Measurements from ENCODE around the gene PRDM15.

DNA sequence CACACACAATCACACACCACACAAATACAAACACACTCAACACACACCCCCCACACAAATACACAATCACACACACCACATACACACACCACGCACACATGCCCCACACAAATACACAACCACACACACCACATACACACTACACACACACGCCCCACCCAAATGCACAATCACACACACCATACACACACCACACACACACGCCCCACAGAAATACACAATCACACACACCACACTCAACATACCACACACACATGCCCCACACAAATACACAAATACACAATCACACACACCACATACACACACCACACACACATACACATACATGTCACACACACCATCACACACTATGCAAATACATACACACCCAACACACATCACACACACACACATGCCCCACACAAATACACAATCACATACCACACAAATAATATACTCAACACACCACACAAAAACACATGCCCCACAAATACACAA, 50.2 kb downstream of the PRDM15 start:
- TF ChIP-seq, protein P1, sequence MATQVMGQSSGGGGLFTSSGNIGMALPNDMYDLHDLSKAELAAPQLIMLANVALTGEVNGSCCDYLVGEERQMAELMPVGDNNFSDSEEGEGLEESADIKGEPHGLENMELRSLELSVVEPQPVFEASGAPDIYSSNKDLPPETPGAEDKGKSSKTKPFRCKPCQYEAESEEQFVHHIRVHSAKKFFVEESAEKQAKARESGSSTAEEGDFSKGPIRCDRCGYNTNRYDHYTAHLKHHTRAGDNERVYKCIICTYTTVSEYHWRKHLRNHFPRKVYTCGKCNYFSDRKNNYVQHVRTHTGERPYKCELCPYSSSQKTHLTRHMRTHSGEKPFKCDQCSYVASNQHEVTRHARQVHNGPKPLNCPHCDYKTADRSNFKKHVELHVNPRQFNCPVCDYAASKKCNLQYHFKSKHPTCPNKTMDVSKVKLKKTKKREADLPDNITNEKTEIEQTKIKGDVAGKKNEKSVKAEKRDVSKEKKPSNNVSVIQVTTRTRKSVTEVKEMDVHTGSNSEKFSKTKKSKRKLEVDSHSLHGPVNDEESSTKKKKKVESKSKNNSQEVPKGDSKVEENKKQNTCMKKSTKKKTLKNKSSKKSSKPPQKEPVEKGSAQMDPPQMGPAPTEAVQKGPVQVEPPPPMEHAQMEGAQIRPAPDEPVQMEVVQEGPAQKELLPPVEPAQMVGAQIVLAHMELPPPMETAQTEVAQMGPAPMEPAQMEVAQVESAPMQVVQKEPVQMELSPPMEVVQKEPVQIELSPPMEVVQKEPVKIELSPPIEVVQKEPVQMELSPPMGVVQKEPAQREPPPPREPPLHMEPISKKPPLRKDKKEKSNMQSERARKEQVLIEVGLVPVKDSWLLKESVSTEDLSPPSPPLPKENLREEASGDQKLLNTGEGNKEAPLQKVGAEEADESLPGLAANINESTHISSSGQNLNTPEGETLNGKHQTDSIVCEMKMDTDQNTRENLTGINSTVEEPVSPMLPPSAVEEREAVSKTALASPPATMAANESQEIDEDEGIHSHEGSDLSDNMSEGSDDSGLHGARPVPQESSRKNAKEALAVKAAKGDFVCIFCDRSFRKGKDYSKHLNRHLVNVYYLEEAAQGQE (IDR thresholded peaks at IDR 0.05; ENCODE audit: low read depth), result no peak
- TF ChIP-seq, protein P2, sequence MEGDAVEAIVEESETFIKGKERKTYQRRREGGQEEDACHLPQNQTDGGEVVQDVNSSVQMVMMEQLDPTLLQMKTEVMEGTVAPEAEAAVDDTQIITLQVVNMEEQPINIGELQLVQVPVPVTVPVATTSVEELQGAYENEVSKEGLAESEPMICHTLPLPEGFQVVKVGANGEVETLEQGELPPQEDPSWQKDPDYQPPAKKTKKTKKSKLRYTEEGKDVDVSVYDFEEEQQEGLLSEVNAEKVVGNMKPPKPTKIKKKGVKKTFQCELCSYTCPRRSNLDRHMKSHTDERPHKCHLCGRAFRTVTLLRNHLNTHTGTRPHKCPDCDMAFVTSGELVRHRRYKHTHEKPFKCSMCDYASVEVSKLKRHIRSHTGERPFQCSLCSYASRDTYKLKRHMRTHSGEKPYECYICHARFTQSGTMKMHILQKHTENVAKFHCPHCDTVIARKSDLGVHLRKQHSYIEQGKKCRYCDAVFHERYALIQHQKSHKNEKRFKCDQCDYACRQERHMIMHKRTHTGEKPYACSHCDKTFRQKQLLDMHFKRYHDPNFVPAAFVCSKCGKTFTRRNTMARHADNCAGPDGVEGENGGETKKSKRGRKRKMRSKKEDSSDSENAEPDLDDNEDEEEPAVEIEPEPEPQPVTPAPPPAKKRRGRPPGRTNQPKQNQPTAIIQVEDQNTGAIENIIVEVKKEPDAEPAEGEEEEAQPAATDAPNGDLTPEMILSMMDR (IDR thresholded peaks at IDR 0.05 in 2 of 3, conservative IDR thresholded peaks at IDR 0.05 in 1 of 3; ENCODE audit: borderline replicate concordance in 1 of 3, insufficient read depth in 1 of 3, low read depth in 2 of 3, low read length in 2 of 3), result no peak
- TF ChIP-seq POLR2A (IDR thresholded peaks at IDR 0.05; ENCODE audit: borderline replicate concordance, extremely low read depth, insufficient read depth, insufficient read length), result no peak
